HepG2 (cell line): ENCODE measurements around the gene ANKRA2. TPM values are rescaled to one million over a fixed set of nuclear protein-coding genes. Genes with fewer than 3 reads are reported as not detected.

Source experiments
- ARID3A ChIP-seq: IDR thresholded peaks from 2 replicates; pipeline ENCODE4 v1.6.1; 2012; ENCODE audit warnings: low read depth, low read length, improper control_type of control experiment
- CREBL2 ChIP-seq: sonication (generic); formaldehyde crosslinking; IDR thresholded peaks from 2 replicates; pipeline ENCODE4 v1.8.1; 2023; ENCODE audit warnings: missing genetic modification reagents, mild to moderate bottlenecking, borderline replicate concordance
- EED ChIP-seq: sonication (generic); formaldehyde crosslinking; IDR thresholded peaks from 2 replicates; pipeline ENCODE4 v1.5.0; 2020; ENCODE audit warnings: mild to moderate bottlenecking, missing genetic modification reagents
- ETV6 ChIP-seq: sonication (generic); formaldehyde crosslinking; conservative IDR thresholded peaks from 2 replicates; pipeline ENCODE4 v1.4.0; 2020; ENCODE audit warnings: missing genetic modification reagents
- EZH2 ChIP-seq: conservative IDR thresholded peaks from 2 replicates; pipeline ENCODE4 v1.6.1; 2012; ENCODE audit warnings: mild to moderate bottlenecking, low read depth, low read length, moderate library complexity
- GMEB2 ChIP-seq: IDR thresholded peaks from 2 replicates; pipeline ENCODE4 v1.6.1; 2016; ENCODE audit warnings: missing biosample characterization, missing genetic modification reagents, low read depth
- JARID2 ChIP-seq: sonication (generic); formaldehyde crosslinking; IDR thresholded peaks from 2 replicates; pipeline ENCODE4 v1.8.1; 2023; ENCODE audit warnings: missing genetic modification reagents, inconsistent platforms; ENCODE audit not compliant: insufficient replicate concordance
- PCBP1 ChIP-seq: fragments of 200-400 bp; formaldehyde crosslinking; IDR thresholded peaks from 2 replicates; pipeline ENCODE4 v1.6.1; 2017; ENCODE audit warnings: mild to moderate bottlenecking, low read depth, low read length, borderline replicate concordance
- RBM22 ChIP-seq: fragments of 200-400 bp; formaldehyde crosslinking; optimal IDR thresholded peaks from 2 replicates; pipeline ENCODE3; 2017; ENCODE audit warnings: mild to moderate bottlenecking, low read length, moderate library complexity
- REXO4 ChIP-seq: sonication (generic); formaldehyde crosslinking; IDR thresholded peaks from 2 replicates; pipeline ENCODE4 v1.8.0; 2022; ENCODE audit warnings: missing genetic modification reagents, mild to moderate bottlenecking, borderline replicate concordance
- RFXANK ChIP-seq: IDR thresholded peaks from 2 replicates; pipeline ENCODE4 v1.6.1; 2016
- TBX3 ChIP-seq: fragments of 450-650 bp; IDR thresholded peaks from 2 replicates; pipeline ENCODE4 v1.6.1; 2017; ENCODE audit warnings: antibody characterized with exemption, mild to moderate bottlenecking, inconsistent platforms, borderline replicate concordance
- ZNF296 ChIP-seq: sonication (generic); formaldehyde crosslinking; conservative IDR thresholded peaks from 2 replicates; pipeline ENCODE4 v1.5.0; 2020; ENCODE audit warnings: mild to moderate bottlenecking, missing genetic modification reagents
- ZSCAN9 ChIP-seq: IDR thresholded peaks from 2 replicates; pipeline ENCODE4 v1.6.1; 2016; ENCODE audit warnings: borderline replicate concordance
- polyA plus RNA-seq, 8 experiments: library from polyadenylated mRNA; depleted of rRNA in 3 of 8; stranded (reverse) in 7 of 8; unstranded in 1 of 8; fragments of >200 nt; fragmentation: Illumina TruSeq in 4 of 8; extraction: Trizol in 4 of 8; gene quantifications; 2 replicates each; pipeline versions ENCODE4 v1.2.1 to v1.2.3, GENCODE V29; 2011 to 2016; ENCODE audit warnings: low read depth in 4 of 8, missing spikeins in 1 of 8, mixed read lengths in 1 of 8; ENCODE audit not compliant: insufficient read depth in 1 of 8
- total RNA-seq, 5 experiments: library from RNA; depleted of rRNA; stranded (reverse); fragments of >200 nt; fragmentation: Illumina TruSeq; extraction: Trizol; gene quantifications; 2 replicates each; pipeline ENCODE4 v1.2.3, GENCODE V29; 2016; ENCODE audit warnings: low read depth in 1 of 5
- TF ChIP-seq, protein P1 (sequence below): sonication (generic); formaldehyde crosslinking; IDR thresholded peaks from 2 replicates; pipeline ENCODE4 v1.5.0; 2020; ENCODE audit warnings: mild to moderate bottlenecking, missing genetic modification reagents, borderline replicate concordance
- TF ChIP-seq, protein P2 (sequence below), 2 experiments: IDR thresholded peaks; 2 replicates each; pipeline ENCODE4 v1.6.1; 2011 to 2012; ENCODE audit warnings: low read length in 2 of 2, borderline replicate concordance in 1 of 2, low read depth in 1 of 2, mild to moderate bottlenecking in 1 of 2, moderate library complexity in 1 of 2

ANKRA2 gene
- total and polyA plus RNA-seq, 2 of the 13 experiments (the other 11 are each of a cell fraction or from before 2014, with no cell fraction given) = 23.6 to 33.6 TPM

- TF ChIP-seq GMEB2 (CRISPR knock-in tag) (no peak), TBX3 (peak; percentile 92), EED (CRISPR knock-in tag) (no peak), CREBL2 (CRISPR knock-in tag) (no peak), RFXANK (CRISPR knock-in tag) (no peak), ZNF296 (no peak), ZSCAN9 (CRISPR knock-in tag) (peak; percentile 66), JARID2 (CRISPR knock-in tag) (no peak), RBM22 (no peak), REXO4 (CRISPR knock-in tag) (no peak), PCBP1 (no peak), ARID3A (no peak), ETV6 (CRISPR knock-in tag) (no peak), EZH2 (no peak)
- TF ChIP-seq, protein P1, sequence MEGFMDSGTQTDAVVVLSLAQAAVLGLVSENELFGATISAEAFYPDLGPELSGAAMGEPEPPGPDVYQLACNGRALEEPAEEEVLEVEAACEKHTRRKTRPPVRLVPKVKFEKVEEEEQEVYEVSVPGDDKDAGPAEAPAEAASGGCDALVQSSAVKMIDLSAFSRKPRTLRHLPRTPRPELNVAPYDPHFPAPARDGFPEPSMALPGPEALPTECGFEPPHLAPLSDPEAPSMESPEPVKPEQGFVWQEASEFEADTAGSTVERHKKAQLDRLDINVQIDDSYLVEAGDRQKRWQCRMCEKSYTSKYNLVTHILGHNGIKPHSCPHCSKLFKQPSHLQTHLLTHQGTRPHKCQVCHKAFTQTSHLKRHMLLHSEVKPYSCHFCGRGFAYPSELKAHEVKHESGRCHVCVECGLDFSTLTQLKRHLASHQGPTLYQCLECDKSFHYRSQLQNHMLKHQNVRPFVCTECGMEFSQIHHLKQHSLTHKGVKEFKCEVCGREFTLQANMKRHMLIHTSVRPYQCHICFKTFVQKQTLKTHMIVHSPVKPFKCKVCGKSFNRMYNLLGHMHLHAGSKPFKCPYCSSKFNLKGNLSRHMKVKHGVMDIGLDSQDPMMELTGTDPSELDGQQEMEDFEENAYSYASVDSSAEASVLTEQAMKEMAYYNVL = peak; percentile 94
- TF ChIP-seq, protein P2, sequence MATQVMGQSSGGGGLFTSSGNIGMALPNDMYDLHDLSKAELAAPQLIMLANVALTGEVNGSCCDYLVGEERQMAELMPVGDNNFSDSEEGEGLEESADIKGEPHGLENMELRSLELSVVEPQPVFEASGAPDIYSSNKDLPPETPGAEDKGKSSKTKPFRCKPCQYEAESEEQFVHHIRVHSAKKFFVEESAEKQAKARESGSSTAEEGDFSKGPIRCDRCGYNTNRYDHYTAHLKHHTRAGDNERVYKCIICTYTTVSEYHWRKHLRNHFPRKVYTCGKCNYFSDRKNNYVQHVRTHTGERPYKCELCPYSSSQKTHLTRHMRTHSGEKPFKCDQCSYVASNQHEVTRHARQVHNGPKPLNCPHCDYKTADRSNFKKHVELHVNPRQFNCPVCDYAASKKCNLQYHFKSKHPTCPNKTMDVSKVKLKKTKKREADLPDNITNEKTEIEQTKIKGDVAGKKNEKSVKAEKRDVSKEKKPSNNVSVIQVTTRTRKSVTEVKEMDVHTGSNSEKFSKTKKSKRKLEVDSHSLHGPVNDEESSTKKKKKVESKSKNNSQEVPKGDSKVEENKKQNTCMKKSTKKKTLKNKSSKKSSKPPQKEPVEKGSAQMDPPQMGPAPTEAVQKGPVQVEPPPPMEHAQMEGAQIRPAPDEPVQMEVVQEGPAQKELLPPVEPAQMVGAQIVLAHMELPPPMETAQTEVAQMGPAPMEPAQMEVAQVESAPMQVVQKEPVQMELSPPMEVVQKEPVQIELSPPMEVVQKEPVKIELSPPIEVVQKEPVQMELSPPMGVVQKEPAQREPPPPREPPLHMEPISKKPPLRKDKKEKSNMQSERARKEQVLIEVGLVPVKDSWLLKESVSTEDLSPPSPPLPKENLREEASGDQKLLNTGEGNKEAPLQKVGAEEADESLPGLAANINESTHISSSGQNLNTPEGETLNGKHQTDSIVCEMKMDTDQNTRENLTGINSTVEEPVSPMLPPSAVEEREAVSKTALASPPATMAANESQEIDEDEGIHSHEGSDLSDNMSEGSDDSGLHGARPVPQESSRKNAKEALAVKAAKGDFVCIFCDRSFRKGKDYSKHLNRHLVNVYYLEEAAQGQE (IDR thresholded peaks at IDR 0.05; ENCODE audit: borderline replicate concordance in 1 of 2, low read depth in 1 of 2, low read length in 2 of 2) = peak in 1 of 2 experiments; percentile 42; a peak in 1 of 4 replicates
Measured at GRCh38 chr5:73544429-73545402, 20.7 kb downstream of the ANKRA2 start (continued).
